Activated T-helper 2 cell treated with anti-CD3 and anti-CD28 coated beads, Interferon-gamma antibody, Interleukin-2, Interleukin-4, amounts not matched to agents 10 μg/mL and 5 μg/mL and 100 μg/mL, durations not matched to agents 14 hours and 24 hours and 36 hours (primary cell): ENCODE measurements around the gene TOMM22. TPM values are rescaled to one million over a fixed set of nuclear protein-coding genes. Genes with fewer than 3 reads are reported as not detected.

Experiments used
- DNase-seq: peaks from one replicate; pipeline ENCODE4 v3.0.0; 2021; ENCODE audit warnings: low spot score
- H3K27ac Mint-ChIP-seq: one replicate; pipeline ENCODE4 v1.8.0; 2021; ENCODE audit warnings: mixed read lengths
- H3K27me3 Mint-ChIP-seq: one replicate; pipeline ENCODE4 v1.8.0; 2021; ENCODE audit warnings: low read depth, mixed read lengths
- H3K36me3 Mint-ChIP-seq: one replicate; pipeline ENCODE4 v1.8.0; 2021; ENCODE audit warnings: low read depth, mixed read lengths
- H3K4me1 Mint-ChIP-seq: one replicate; pipeline ENCODE4 v1.8.0; 2021; ENCODE audit warnings: low read depth, mixed read lengths
- H3K4me3 Mint-ChIP-seq: one replicate; pipeline ENCODE4 v1.8.0; 2021; ENCODE audit warnings: low read depth, mild to moderate bottlenecking, moderate library complexity, mixed read lengths
- H3K9me3 Mint-ChIP-seq: one replicate; pipeline ENCODE4 v1.8.0; 2021; ENCODE audit warnings: mixed read lengths
- intact Hi-C: fragments of 100-400 bp; cut with micrococcal nuclease; formaldehyde crosslinking; loops from one replicate; pipeline ENCODE4 v1.15.1; 2023
- total RNA-seq: library from RNA; stranded (reverse); gene quantifications from 2 replicates; pipeline ENCODE4 v1.2.3, GENCODE V29; 2022

Gene TOMM22
- total RNA-seq, 1 donor from 2014 or later: 128 TPM

GRCh38 chr22:38710866-38711265 is 29.1 kb downstream of the TOMM22 start:
- H3K36me3 Mint-ChIP-seq: peaks cover 71% of the 10 kb centered on the region

GRCh38 chr22:38712486-38713207 is 30.9 kb downstream of the TOMM22 start:
- DNase-seq: no peak
- Mint-ChIP-seq H3K9me3 (no peaks in the 10 kb centered on the region), H3K27ac (peak overlapping the region; percentile 49), H3K4me3 (no peak overlapping the region), H3K27me3 (no peaks in the 10 kb centered on the region), H3K36me3 (peaks cover 72% of the 10 kb centered on the region), H3K4me1 (peaks cover 49% of the 10 kb centered on the region)
- intact Hi-C loops: no loop called here

More at GRCh38 chr22:38710866-38711265, 29.1 kb downstream of the TOMM22 start:
- H3K4me3 Mint-ChIP-seq: no peak overlapping the region
- H3K27me3 Mint-ChIP-seq: no peaks in the 10 kb centered on the region
- intact Hi-C loops: no loop called here
- no peak for DNase-seq
- H3K4me1 Mint-ChIP-seq: peaks cover 61% of the 10 kb centered on the region
- no peaks in the 10 kb centered on the region for H3K9me3 Mint-ChIP-seq
- H3K27ac Mint-ChIP-seq: no peak overlapping the region

- no peaks in the 10 kb centered on the region for H3K27me3 Mint-ChIP-seq
These were observed 32.2 kb downstream of the TOMM22 start for GRCh38 chr22:38713921-38714320.

GRCh38 chr22:38715176-38715764 is 33.5 kb downstream of the TOMM22 start:
- Mint-ChIP-seq H3K9me3 (no peaks in the 10 kb centered on the region), H3K27me3 (no peaks in the 10 kb centered on the region), H3K36me3 (peaks cover 66% of the 10 kb centered on the region), H3K4me3 (no peak overlapping the region), H3K4me1 (peaks cover 33% of the 10 kb centered on the region), H3K27ac (no peak overlapping the region)
- intact Hi-C loops: no loop called here
- DNase-seq: no peak

More at GRCh38 chr22:38713921-38714320, 32.2 kb downstream of the TOMM22 start:
- H3K9me3 Mint-ChIP-seq: no peaks in the 10 kb centered on the region
- DNase-seq: no peak
- peaks cover 41% of the 10 kb centered on the region for H3K4me1 Mint-ChIP-seq
- H3K27ac Mint-ChIP-seq: no peak overlapping the region
- intact Hi-C loops: no loop called here
- H3K4me3 Mint-ChIP-seq: no peak overlapping the region
- H3K36me3 Mint-ChIP-seq: peaks cover 73% of the 10 kb centered on the region

GRCh38 chr22:38715852-38716251 is 34.1 kb downstream of the TOMM22 start:
- no peak overlapping the region for H3K27ac Mint-ChIP-seq
- no peak for DNase-seq
- peaks cover 27% of the 10 kb centered on the region for H3K4me1 Mint-ChIP-seq
- H3K27me3 Mint-ChIP-seq: no peaks in the 10 kb centered on the region
- H3K4me3 Mint-ChIP-seq: no peak overlapping the region
- peaks cover 66% of the 10 kb centered on the region for H3K36me3 Mint-ChIP-seq
- no peaks in the 10 kb centered on the region for H3K9me3 Mint-ChIP-seq
- intact Hi-C loops: no loop called here

- intact Hi-C loops: no loop called here
- no peaks in the 10 kb centered on the region for H3K27me3 Mint-ChIP-seq
- peaks cover 64% of the 10 kb centered on the region for H3K36me3 Mint-ChIP-seq
- peaks cover 24% of the 10 kb centered on the region for H3K4me1 Mint-ChIP-seq
- H3K9me3 Mint-ChIP-seq: no peaks in the 10 kb centered on the region
- no peak for DNase-seq
- H3K4me3 Mint-ChIP-seq: no peak overlapping the region
- peak overlapping the region; percentile 19 for H3K27ac Mint-ChIP-seq
These were observed 34.5 kb downstream of the TOMM22 start for GRCh38 chr22:38716271-38716670.

- Mint-ChIP-seq H3K27ac (no peak overlapping the region), H3K4me1 (peaks cover 23% of the 10 kb centered on the region), H3K27me3 (no peaks in the 10 kb centered on the region), H3K36me3 (peaks cover 66% of the 10 kb centered on the region), H3K9me3 (no peaks in the 10 kb centered on the region), H3K4me3 (no peak overlapping the region)
- intact Hi-C loops: no loop called here
- DNase-seq: no peak
These were observed 35.1 kb downstream of the TOMM22 start for GRCh38 chr22:38716826-38717225.

- intact Hi-C loops: no loop called here
- no peak for DNase-seq
- no peaks in the 10 kb centered on the region for H3K27me3 Mint-ChIP-seq
- H3K9me3 Mint-ChIP-seq: no peaks in the 10 kb centered on the region
- no peak overlapping the region for H3K27ac Mint-ChIP-seq
- peaks cover 20% of the 10 kb centered on the region for H3K4me1 Mint-ChIP-seq
- no peak overlapping the region for H3K4me3 Mint-ChIP-seq
- H3K36me3 Mint-ChIP-seq: peaks cover 66% of the 10 kb centered on the region
These were observed 35.5 kb downstream of the TOMM22 start for GRCh38 chr22:38717244-38717643.

GRCh38 chr22:38718414-38718813 is 36.7 kb downstream of the TOMM22 start:
- peaks cover 10% of the 10 kb centered on the region for H3K4me1 Mint-ChIP-seq
- H3K36me3 Mint-ChIP-seq: peaks cover 66% of the 10 kb centered on the region
- no peak for DNase-seq
- H3K4me3 Mint-ChIP-seq: no peak overlapping the region
- no peak overlapping the region for H3K27ac Mint-ChIP-seq
- no peaks in the 10 kb centered on the region for H3K27me3 Mint-ChIP-seq
- H3K9me3 Mint-ChIP-seq: no peaks in the 10 kb centered on the region
- intact Hi-C loops: no loop called here

GRCh38 chr22:38719196-38719595 is 37.4 kb downstream of the TOMM22 start:
- H3K36me3 Mint-ChIP-seq: peaks cover 68% of the 10 kb centered on the region
- H3K27ac Mint-ChIP-seq: no peak overlapping the region
- H3K4me3 Mint-ChIP-seq: no peak overlapping the region
- no peak for DNase-seq
- H3K9me3 Mint-ChIP-seq: no peaks in the 10 kb centered on the region
- peaks cover 5% of the 10 kb centered on the region for H3K4me1 Mint-ChIP-seq
- intact Hi-C loops: no loop called here
- H3K27me3 Mint-ChIP-seq: no peaks in the 10 kb centered on the region

- H3K36me3 Mint-ChIP-seq: peaks cover 75% of the 10 kb centered on the region
These were observed 38.6 kb downstream of the TOMM22 start for GRCh38 chr22:38720350-38720749.

GRCh38 chr22:38721551-38721950 is 39.8 kb downstream of the TOMM22 start:
- H3K36me3 Mint-ChIP-seq: peaks cover 84% of the 10 kb centered on the region
- H3K27ac Mint-ChIP-seq: no peak overlapping the region
- no peaks in the 10 kb centered on the region for H3K27me3 Mint-ChIP-seq
- no peaks in the 10 kb centered on the region for H3K9me3 Mint-ChIP-seq
- no peak for DNase-seq
- H3K4me1 Mint-ChIP-seq: peaks cover 3% of the 10 kb centered on the region
- no peak overlapping the region for H3K4me3 Mint-ChIP-seq
- intact Hi-C loops: no loop called here

More at GRCh38 chr22:38720350-38720749, 38.6 kb downstream of the TOMM22 start:
- Mint-ChIP-seq H3K27ac (no peak overlapping the region), H3K27me3 (no peaks in the 10 kb centered on the region), H3K4me3 (no peak overlapping the region), H3K9me3 (no peaks in the 10 kb centered on the region), H3K4me1 (peaks cover 3% of the 10 kb centered on the region)
- intact Hi-C loops: no loop called here
- no peak for DNase-seq

- H3K4me1 Mint-ChIP-seq: no peaks in the 10 kb centered on the region
- intact Hi-C loops: no loop called here
These were observed 42.4 kb downstream of the TOMM22 start for GRCh38 chr22:38724176-38724575.

More at GRCh38 chr22:38724176-38724575, 42.4 kb downstream of the TOMM22 start:
- Mint-ChIP-seq H3K27ac (no peak overlapping the region), H3K9me3 (no peaks in the 10 kb centered on the region), H3K36me3 (peaks cover 87% of the 10 kb centered on the region), H3K4me3 (no peak overlapping the region), H3K27me3 (no peaks in the 10 kb centered on the region)
- no peak for DNase-seq
